ENCODE data around the gene IP6K1. TPM values are rescaled to one million over a fixed set of nuclear protein-coding genes. Genes with fewer than 3 reads are reported as not detected.
A peak's percentile ranks its signal among the peaks of the same experiment; 100 is the strongest.

Gene IP6K1
- total RNA-seq, 2 experiments from 2014 or later = 27.4 to 30.9 TPM

DNA sequence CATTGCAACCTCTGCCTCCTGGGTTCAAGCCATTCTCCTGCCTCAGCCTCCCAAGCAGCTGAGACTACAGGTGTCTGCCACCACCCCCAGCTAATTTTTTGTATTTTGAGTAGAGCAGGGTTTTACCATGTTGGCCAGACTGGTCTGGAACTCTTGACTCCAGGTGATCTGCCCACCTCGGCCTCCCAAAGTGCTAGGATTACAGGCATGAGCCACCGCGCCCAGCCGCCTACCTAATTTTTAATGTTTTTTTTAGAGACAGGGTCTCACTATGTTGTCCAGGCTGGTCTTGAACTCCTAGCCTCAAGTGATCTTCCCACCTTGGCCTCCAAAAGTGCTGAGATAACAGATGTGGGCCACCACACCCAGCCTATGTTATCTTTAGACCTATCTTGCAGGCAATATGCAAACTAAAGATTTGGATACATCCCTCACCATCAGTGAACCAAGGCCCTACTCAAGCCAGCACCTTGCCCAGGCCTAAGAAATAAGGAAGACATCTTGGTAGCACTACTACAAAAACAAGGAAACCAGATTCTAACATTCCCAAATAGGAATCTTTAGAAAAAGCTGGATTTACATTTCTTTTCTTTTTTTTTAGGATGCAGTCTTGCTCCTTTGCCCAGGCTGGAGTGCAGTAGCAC, 56.3 kb downstream of the IP6K1 start:
- Histone ChIP-seq H3K27ac (ENCODE audit: low read depth, low read length, poor library complexity, severe bottlenecking) (no peak overlapping the region), H4K20me1 (ENCODE audit: insufficient read depth, low read length) (no peaks in the 10 kb centered on the region), H3K9me2 (ENCODE audit: insufficient read depth, low read length) (no peaks in the 10 kb centered on the region), H3K4me3 (ENCODE audit: low read depth, low read length, poor library complexity, severe bottlenecking) (no peak overlapping the region), H3K9me3 (ENCODE audit: low read length) (no peaks in the 10 kb centered on the region), H3K4me1 (ENCODE audit: insufficient read depth, low read length, poor library complexity, severe bottlenecking) (peaks cover 28% of the 10 kb centered on the region), H3K36me3 (ENCODE audit: insufficient read depth, low read length) (peaks cover 72% of the 10 kb centered on the region), H3K4me2 (ENCODE audit: low read length) (no peak overlapping the region), H3K79me2 (ENCODE audit: insufficient read depth, low read depth, low read length) (no peaks in the 10 kb centered on the region), H2AFZ (ENCODE audit: low read length) (no peak overlapping the region)
- ChIA-PET CTCF (ENCODE audit: unreplicated experiment) (no interaction called here), POLR2A (interaction anchor here (0.7 kb wide), 1 partner anchor 197 kb away, joined by 3 read pairs; no protein-coding TSS in a partner anchor)
- no TSS peak for BruUV-seq (replicated peaks)
- DNase-seq (ENCODE audit: low spot score) = no peak
- intact Hi-C loops (cut with micrococcal nuclease; ENCODE audit: unreplicated experiment) = no loop called here
- TF ChIP-seq, protein P1, sequence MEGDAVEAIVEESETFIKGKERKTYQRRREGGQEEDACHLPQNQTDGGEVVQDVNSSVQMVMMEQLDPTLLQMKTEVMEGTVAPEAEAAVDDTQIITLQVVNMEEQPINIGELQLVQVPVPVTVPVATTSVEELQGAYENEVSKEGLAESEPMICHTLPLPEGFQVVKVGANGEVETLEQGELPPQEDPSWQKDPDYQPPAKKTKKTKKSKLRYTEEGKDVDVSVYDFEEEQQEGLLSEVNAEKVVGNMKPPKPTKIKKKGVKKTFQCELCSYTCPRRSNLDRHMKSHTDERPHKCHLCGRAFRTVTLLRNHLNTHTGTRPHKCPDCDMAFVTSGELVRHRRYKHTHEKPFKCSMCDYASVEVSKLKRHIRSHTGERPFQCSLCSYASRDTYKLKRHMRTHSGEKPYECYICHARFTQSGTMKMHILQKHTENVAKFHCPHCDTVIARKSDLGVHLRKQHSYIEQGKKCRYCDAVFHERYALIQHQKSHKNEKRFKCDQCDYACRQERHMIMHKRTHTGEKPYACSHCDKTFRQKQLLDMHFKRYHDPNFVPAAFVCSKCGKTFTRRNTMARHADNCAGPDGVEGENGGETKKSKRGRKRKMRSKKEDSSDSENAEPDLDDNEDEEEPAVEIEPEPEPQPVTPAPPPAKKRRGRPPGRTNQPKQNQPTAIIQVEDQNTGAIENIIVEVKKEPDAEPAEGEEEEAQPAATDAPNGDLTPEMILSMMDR (conservative IDR thresholded peaks at IDR 0.05; ENCODE audit: low read length) = no peak
- no peak for TF ChIP-seq EZH2phosphoT487 (IDR thresholded peaks at IDR 0.05; ENCODE audit: borderline replicate concordance, low read depth, low read length)

DNA sequence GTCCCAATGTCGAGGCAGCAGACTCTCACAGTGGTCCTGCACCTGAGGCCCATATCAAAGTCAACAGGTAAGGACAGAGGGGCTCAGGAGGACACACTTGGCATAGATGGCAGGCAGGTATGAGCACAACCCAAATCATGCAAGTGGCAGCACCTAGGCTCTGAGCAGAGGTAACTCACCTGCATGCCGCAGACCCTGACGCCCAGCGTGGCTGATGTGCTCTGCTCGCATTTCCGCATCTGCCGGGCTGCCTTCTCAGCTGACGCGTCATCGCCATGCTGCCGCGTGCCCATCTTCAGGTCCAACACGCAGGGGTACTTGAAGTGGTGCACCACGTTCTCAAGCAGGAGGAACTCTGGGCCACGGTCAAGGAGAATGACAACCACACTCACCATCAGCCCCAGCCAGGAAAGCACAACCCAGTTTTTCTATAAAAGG, 58.4 kb downstream of the IP6K1 start:
- DNase-seq (ENCODE audit: low spot score) = no peak
- intact Hi-C loops (cut with micrococcal nuclease; ENCODE audit: unreplicated experiment) = no loop called here
- H3K27ac ChIP-seq (ENCODE audit: low read depth, low read length, poor library complexity, severe bottlenecking) = peak overlapping the region; percentile 78
- no peaks in the 10 kb centered on the region for H3K9me2 ChIP-seq (ENCODE audit: insufficient read depth, low read length)
- H3K79me2 ChIP-seq (ENCODE audit: insufficient read depth, low read depth, low read length) = peaks cover 7% of the 10 kb centered on the region; the same call in 1 of the 2 replicates
- peaks cover 40% of the 10 kb centered on the region for H3K4me1 ChIP-seq (ENCODE audit: insufficient read depth, low read length, poor library complexity, severe bottlenecking)
- no peaks in the 10 kb centered on the region for H4K20me1 ChIP-seq (ENCODE audit: insufficient read depth, low read length)
- POLR2A ChIA-PET = no interaction called here
- H2AFZ ChIP-seq (ENCODE audit: low read length) = no peak overlapping the region
- no peak overlapping the region for H3K4me3 ChIP-seq (ENCODE audit: low read depth, low read length, poor library complexity, severe bottlenecking)
- TF ChIP-seq, protein P1 (conservative IDR thresholded peaks at IDR 0.05; ENCODE audit: low read length) = no peak
- no peak for TF ChIP-seq EZH2phosphoT487 (IDR thresholded peaks at IDR 0.05; ENCODE audit: borderline replicate concordance, low read depth, low read length)
- H3K9me3 ChIP-seq (ENCODE audit: low read length) = no peaks in the 10 kb centered on the region
- CTCF ChIA-PET (ENCODE audit: unreplicated experiment) = no interaction called here
- BruUV-seq (replicated peaks) = no TSS peak
- H3K4me2 ChIP-seq (ENCODE audit: low read length) = peak overlapping the region; percentile 57; the same call in 1 of the 2 replicates
- H3K36me3 ChIP-seq (ENCODE audit: insufficient read depth, low read length) = peaks cover 58% of the 10 kb centered on the region
